Right cardiac atrium (tissue), 5 donors: ENCODE results near the gene CDK5RAP2. TPM values are rescaled to one million over a fixed set of nuclear protein-coding genes. Genes with fewer than 3 reads are reported as not detected.
"Not testable (repeated sequence)": the region's sequence is repeated elsewhere in the genome, so short reads cannot be mapped to it uniquely, and the experiment has no call there.

ENCODE experiments used
- ATAC-seq, 2 donors: fragments of 200-7000 bp; cut with Tn5 transposase; one replicate each; pipeline versions ENCODE4 v1.8.0 to v1.9.1; 2020; ENCODE audit warnings: moderate library complexity in 2 of 2, mild to moderate bottlenecking in 1 of 2
- DNase-seq, 3 donors: peaks; one replicate each; pipeline ENCODE4 v3.0.0-alpha.2; 2020
- H3K27ac ChIP-seq: one replicate; pipeline ENCODE4 v1.5.1; 2013; ENCODE audit warnings: mild to moderate bottlenecking, low read length, control low read depth, moderate library complexity
- H3K27me3 ChIP-seq: one replicate; pipeline ENCODE4 v1.6.1; 2013; ENCODE audit not compliant: control insufficient read depth, insufficient read depth
- H3K4me1 ChIP-seq: one replicate; pipeline ENCODE4 v1.6.1; 2013; ENCODE audit warnings: low read length; ENCODE audit not compliant: control insufficient read depth, insufficient read depth
- H3K4me3 ChIP-seq: one replicate; pipeline ENCODE4 v1.5.1; 2013; ENCODE audit warnings: low read length, control low read depth
- H3K9me3 ChIP-seq: one replicate; pipeline ENCODE4 v1.6.1; 2013; ENCODE audit warnings: low read length; ENCODE audit not compliant: control insufficient read depth
- WGBS: extraction: QIAGEN DNeasy Blood & Tissue Kit; methylation state at CpG from one replicate; pipeline ENCODE4 v1.1.7; 2013; 5-methylcytosine and 5-hydroxymethylcytosine counted together
- intact Hi-C, 4 donors: fragments of 100-400 bp; cut with DNase I; formaldehyde crosslinking; loops; one replicate each; pipeline versions ENCODE4 v1.11.0 to v1.14.0; 2022 to 2023
- polyA plus RNA-seq: library from polyadenylated mRNA; stranded (reverse); fragments of 200-250 nt; gene quantifications from one replicate; pipeline ENCODE4 v1.2.3, GENCODE V29; 2013
- total RNA-seq, 4 donors: library from RNA; stranded (reverse); fragmentation: NEBNext Ultra II Directional; extraction: Animal tissue kit (Norgen Biotek cat#: 25700); gene quantifications; one replicate each; pipeline ENCODE4 v1.2.1, GENCODE V29; 2021
- donor health status: healthy with polysubstance abuse.
- donor health status: DM: no; HTN: yes; CAD: no.
- donor health status: DM: no; HTN: no; CAD: no.
- donor health status: DM: no; HTN: yes; CAD: no; lungs with severe emphysema.
- donor health status: DM: yes; HTN: yes; CAD: no.

Gene CDK5RAP2
- total and polyA plus RNA-seq, 5 donors = 28.0 to 63.6 (median 46.3) TPM

DNA sequence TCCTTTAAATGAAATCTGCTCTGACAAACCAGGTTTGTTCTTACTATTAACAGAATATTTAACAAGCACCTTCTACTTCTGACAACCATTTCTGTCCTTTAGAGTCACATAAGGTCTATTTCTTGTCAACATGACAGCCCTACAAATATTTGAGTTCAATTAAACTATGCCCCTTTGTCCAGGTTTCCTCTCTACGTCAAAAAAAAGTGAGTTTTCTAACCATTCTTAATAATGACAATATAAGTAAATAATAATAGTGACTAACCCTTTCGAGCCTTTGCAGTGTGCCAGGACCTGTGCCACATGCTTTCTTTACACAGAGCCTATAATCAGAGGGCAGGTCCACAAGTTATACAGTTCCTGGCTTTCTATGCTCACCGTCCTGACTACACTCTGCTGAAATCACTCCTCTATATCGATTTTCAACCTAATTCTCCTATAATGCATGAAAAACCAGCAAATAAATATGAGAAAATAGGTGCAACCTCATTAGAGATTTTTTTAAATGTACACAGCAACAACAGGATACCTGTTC lies 115.0 kb downstream of the CDK5RAP2 start:
- Histone ChIP-seq H3K27me3 (no peaks in the 10 kb centered on the region), H3K4me3 (no peak overlapping the region), H3K27ac (no peak overlapping the region), H3K9me3 (no peaks in the 10 kb centered on the region), H3K4me1 (no peaks in the 10 kb centered on the region)
- intact Hi-C loops = no loop called here
- DNase-seq (no peak), ATAC-seq (no peak)
- WGBS = 97% methylated on average over 4 of the region's 4 CpGs

DNA sequence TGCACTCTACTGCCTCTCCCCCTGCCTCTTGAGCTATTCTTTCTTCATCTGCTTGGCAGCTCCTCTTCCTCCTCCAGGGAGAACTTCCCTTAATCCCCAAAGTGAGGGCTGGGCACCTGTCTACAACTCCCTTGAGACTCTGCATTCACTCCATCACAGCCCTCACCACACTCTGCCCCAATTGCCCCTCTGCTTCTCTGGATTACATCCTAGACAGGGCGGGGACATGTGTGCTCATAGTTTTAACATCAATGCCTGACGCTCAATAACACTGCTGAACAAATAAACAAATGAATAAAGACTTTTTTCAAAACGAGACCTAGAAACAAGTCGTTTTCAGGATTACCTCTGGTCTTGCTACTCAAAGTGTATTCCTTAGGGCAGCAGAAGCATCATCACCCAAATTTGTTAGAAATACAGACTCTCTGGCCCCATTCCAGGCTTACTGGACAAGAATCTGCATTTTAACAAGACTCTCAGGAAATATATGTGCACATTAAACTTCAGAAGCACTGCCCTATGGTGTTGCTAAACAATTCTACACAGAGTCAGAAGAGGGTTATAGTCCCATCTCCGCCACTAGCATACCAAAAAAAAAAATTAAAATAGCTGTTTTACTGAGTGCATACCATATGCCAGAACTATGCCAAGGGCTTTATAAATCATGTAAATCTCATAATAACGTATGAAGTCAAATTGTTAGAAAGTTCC lies 115.6 kb downstream of the CDK5RAP2 start:
- H3K4me1 ChIP-seq = no peaks in the 10 kb centered on the region
- H3K27me3 ChIP-seq = no peaks in the 10 kb centered on the region
- no peaks in the 10 kb centered on the region for H3K9me3 ChIP-seq
- H3K4me3 ChIP-seq = no peak overlapping the region
- ATAC-seq (peak in 1 of 2 donors; percentile 26), DNase-seq (no peak)
- intact Hi-C loops = no loop called here
- H3K27ac ChIP-seq = no peak overlapping the region
- WGBS = 77% methylated on average over 6 of the region's 6 CpGs

DNA sequence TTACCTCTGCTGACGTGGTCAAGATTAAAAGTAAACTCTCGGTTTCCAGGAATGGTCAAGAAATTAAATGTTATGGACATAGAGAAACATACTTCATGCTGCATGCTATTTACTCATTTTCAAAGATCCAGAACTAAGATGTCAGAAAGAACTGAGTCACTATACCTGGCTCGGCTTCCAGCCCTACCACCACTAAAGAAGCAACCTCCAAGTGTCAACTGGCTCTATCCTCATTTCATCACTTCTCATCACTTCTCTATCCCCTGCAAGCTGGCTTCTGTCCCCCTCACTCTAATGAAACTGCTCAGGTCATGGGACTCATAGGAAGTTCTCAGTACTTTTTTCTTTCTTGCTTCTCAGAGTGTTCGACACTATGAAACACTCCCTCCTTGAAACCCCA lies 116.2 kb downstream of the CDK5RAP2 start:
- Histone ChIP-seq H3K4me1 (no peaks in the 10 kb centered on the region), H3K4me3 (no peak overlapping the region), H3K27ac (no peak overlapping the region), H3K27me3 (no peaks in the 10 kb centered on the region), H3K9me3 (no peaks in the 10 kb centered on the region)
- ATAC-seq = peak in 1 of 2 donors; percentile 14
- 66% methylated on average over 4 of the region's 4 CpGs for WGBS
- no peak for DNase-seq
- intact Hi-C loops = no loop called here

DNA sequence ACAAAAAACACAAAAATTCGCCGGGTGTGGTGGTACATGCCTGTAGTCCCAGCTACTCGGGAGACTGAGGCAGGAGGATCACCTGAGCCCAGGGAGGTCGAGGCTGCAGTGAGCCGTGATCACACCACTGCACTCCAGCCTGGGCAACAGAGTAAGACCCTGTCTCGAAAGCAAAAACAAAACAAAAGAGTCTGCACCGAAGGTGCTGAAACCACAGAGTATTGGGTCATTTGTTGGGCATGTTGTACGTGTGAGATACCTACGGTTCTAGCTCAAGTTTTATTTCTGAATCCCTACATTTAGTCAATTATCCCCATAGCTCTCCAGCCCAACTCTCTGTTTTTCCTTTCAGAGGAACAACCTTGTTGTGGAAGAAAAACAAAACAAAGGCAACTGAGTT lies 118.3 kb downstream of the CDK5RAP2 start:
- H3K9me3 ChIP-seq, ATAC-seq, H3K27ac ChIP-seq, intact Hi-C loops, H3K27me3 ChIP-seq, H3K4me1 ChIP-seq, H3K4me3 ChIP-seq, DNase-seq: not testable (repeated sequence)
- 98% methylated on average over 9 of the region's 9 CpGs for WGBS

DNA sequence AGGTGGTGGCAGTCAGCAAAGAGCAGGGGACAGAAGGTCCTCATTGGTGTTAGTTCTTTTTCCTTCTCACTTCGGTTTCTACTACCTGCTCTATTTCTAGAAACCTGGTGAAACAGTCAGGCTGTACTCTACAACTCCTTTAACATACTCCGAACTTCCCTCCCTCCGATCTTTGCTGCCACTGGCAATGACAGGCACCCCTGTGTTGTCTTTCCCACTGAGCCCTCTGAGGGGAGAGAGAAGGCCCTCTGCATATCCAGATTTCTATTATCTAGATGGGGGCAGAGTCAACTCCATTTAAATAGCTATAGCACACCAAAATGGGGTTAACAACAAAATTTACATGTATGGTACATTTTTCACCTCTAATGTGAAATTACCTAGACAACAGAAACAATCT lies 123.7 kb downstream of the CDK5RAP2 start:
- WGBS = 97% methylated on average over 3 of the region's 3 CpGs
- Histone ChIP-seq H3K4me3 (no peak overlapping the region), H3K27me3 (no peaks in the 10 kb centered on the region), H3K9me3 (no peaks in the 10 kb centered on the region), H3K27ac (no peak overlapping the region), H3K4me1 (no peaks in the 10 kb centered on the region)
- DNase-seq (no peak), ATAC-seq (no peak)
- intact Hi-C loops = loop anchor here in 1 of 4 donors (2.0 kb wide), 1 partner anchor 21 kb away; no protein-coding TSS in a partner anchor

DNA sequence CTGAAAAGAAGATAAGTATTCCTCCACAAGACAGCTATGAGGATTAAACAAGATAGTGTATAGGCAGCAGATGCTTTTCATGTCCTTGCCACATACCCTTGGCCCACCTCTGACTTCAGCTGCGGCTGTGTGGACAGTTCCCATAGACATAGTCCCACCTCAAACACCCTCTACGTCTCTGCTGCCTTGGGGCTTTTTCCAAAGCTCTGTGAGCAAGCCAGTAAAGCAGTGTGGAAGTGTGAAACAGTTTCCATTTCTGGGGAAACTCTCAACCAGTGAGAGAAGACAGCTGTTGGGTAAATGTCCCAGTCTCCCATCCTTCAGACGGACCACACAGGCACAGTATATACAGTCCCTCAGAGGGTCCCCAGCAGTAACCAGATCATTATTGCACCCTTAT lies 125.5 kb downstream of the CDK5RAP2 start:
- intact Hi-C loops = no loop called here
- Histone ChIP-seq H3K4me3 (no peak overlapping the region), H3K9me3 (no peaks in the 10 kb centered on the region), H3K27ac (no peak overlapping the region), H3K27me3 (no peaks in the 10 kb centered on the region), H3K4me1 (no peaks in the 10 kb centered on the region)
- DNase-seq = no peak
- ATAC-seq = peak in 1 of 2 donors; percentile 43
- WGBS = 75% methylated on average over 3 of the region's 3 CpGs

DNA sequence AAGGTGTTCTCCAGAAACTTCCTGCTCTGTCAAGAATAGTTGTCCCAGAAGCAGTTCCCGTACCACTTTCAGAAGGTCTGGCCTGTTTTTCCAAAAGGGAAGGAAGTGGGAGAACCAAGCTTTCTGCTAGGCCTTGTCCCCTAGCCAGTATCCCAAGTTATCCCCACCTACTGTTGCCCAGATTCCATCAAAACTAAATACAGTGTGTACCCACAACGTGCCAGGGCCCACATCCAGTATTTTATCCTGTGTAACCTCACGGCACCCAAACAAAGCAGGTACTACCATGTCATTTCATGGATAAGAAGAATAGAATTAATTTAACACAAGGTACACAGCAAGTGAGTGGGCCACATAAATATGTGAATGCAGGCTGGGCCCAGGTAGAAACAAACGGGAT lies 126.2 kb downstream of the CDK5RAP2 start:
- Histone ChIP-seq H3K9me3 (no peaks in the 10 kb centered on the region), H3K4me1 (no peaks in the 10 kb centered on the region), H3K27me3 (no peaks in the 10 kb centered on the region), H3K4me3 (no peak overlapping the region), H3K27ac (no peak overlapping the region)
- DNase-seq (no peak), ATAC-seq (no peak)
- intact Hi-C loops = no loop called here
- WGBS = 96% methylated on average over 4 of the region's 4 CpGs

DNA sequence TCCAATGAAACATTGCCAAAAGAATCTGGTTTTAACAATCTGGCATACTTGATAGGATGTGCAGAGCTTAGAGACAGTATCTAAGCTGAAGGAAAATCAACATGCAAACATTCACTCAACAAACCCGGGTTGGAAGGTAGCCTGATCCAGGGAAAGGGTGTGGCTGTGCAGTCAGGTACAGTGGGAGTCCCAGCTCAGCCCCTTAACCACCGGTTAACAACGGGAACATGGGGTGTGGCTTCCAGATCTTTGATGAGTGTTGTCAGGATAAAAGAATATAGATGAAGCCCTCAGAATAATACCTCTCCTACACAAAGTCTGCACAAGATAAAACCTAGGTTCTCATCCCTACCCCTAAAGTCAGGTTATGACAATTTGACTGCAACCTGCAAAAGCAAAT lies 127.3 kb downstream of the CDK5RAP2 start:
- no peak for ATAC-seq
- Histone ChIP-seq H3K9me3 (no peaks in the 10 kb centered on the region), H3K27me3 (no peaks in the 10 kb centered on the region), H3K27ac (no peak overlapping the region), H3K4me1 (no peaks in the 10 kb centered on the region), H3K4me3 (no peak overlapping the region)
- WGBS = 92% methylated on average over 3 of the region's 3 CpGs
- intact Hi-C loops = no loop called here
- no peak for DNase-seq

DNA sequence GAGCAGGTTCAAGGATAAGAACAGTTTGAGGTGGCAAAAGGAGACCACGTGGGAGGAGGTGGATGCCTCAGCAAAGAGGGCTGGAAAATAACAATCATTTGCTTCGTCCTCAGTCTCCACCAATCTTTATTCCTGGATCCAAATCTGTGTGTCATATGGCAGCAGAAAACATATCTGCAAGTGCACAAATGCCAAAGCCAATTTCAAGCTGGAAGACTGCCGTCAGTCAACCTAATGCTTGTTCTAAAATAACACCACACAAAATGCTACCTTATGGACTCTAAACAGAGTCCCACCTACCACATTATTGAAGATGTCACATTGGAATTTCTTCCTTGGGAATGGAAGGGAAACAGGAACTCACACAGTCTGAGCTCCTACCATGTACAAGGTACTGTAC lies 129.1 kb downstream of the CDK5RAP2 start:
- Histone ChIP-seq H3K4me1 (no peaks in the 10 kb centered on the region), H3K4me3 (no peak overlapping the region), H3K9me3 (no peaks in the 10 kb centered on the region), H3K27me3 (no peaks in the 10 kb centered on the region), H3K27ac (no peak overlapping the region)
- ATAC-seq = no peak
- intact Hi-C loops = no loop called here
- DNase-seq = no peak
- WGBS = 81% methylated on average over 3 of the region's 3 CpGs

DNA sequence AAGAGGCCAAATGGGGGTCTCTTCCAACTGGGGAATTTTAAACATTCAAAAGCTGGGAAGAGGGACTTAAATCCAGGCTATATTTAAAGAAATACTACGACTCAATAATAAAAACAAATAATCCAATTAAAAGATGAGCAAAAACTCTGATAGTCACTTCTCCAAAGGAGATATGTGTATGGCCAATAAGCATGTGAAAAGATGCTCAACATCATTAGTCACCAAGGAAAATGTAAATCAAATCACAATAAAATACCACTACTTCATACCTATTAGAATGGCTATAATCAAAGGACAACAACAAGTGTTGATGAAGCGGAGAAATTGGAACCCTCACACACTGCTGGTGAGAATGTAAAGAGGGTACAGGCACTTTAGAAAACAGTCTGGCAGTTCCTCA lies 130.4 kb downstream of the CDK5RAP2 start:
- DNase-seq = no peak
- H3K27me3 ChIP-seq = no peaks in the 10 kb centered on the region
- WGBS = 99% methylated on average over 2 of the region's 2 CpGs

DNA sequence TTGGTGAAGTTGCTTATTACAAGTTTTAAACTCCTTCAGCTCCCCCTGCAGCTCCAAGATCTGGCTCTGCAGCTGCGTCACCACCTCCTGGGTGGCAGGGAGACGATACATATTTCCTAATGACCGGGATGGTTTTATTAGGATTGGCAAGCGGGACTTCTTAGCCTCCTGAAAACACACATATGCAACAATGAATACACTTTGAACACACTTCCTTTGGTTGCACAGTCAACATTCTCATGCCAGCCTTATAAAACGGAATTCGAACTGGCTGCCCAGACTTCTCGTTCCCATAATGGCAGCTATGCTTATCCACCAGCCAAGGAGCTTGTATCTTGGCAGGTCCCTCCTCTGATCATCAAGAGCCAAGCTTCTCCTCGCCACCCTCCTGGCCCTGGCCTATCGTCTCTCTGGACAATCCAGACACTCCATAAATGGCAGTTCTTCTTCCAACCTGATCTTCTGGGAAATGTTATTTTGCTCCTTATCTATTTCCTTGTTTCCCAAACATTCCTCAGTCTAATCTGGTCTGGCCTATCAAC lies 131.9 kb downstream of the CDK5RAP2 start:
- no peak overlapping the region for H3K4me3 ChIP-seq
- H3K4me1 ChIP-seq = peaks cover 2% of the 10 kb centered on the region
- 86% methylated on average over 9 of the region's 9 CpGs for WGBS
- no peaks in the 10 kb centered on the region for H3K9me3 ChIP-seq
- H3K27ac ChIP-seq = no peak overlapping the region
- DNase-seq = peak in 1 of 3 donors; percentile 31
- intact Hi-C loops = no loop called here
- no peaks in the 10 kb centered on the region for H3K27me3 ChIP-seq
- ATAC-seq = peak; percentile 21 to 37

More for the DNA sequence above, 130.4 kb downstream of the CDK5RAP2 start:
- intact Hi-C loops = no loop called here
- no peak overlapping the region for H3K4me3 ChIP-seq
- no peaks in the 10 kb centered on the region for H3K4me1 ChIP-seq
- H3K27ac ChIP-seq = no peak overlapping the region
- ATAC-seq = no peak
- no peaks in the 10 kb centered on the region for H3K9me3 ChIP-seq
